ENCODE results near the gene HYCC2.

DNA sequence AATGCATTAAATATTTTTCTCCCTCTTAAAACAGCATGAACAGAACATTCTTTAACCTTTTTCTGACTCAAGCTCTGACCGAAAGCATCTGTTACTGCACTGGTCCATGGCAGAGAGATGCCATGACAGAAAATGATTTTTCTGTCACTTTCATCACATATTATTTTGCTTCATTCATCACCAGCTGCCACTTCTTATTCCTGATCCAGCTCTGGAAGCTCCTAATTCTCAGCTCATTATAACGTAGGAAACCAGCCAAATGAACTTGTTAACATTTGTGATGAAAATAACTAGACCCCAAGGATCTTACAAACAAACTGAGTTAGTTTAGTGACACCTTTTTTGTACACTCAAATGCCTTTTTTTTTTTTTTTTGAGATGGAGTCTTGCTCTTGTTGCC lies 36.9 kb upstream of the HYCC2 start:
- TF ChIP-seq CTCF (IDR thresholded peaks at IDR 0.05) (no peak), POLR2AphosphoS5 (IDR thresholded peaks at IDR 0.05) (no peak), POLR2A (IDR thresholded peaks at IDR 0.05) (no peak)

Measured in breast epithelium (tissue), 3 donors.